K562 (cell line): ENCODE measurements around the gene VPS45. TPM values are rescaled to one million over a fixed set of nuclear protein-coding genes. Genes with fewer than 3 reads are reported as not detected.
A peak's percentile ranks its signal among the peaks of the same experiment; 100 is the strongest.

Experiments used
- ATAC-seq: fragments of 200-7000 bp; cut with Tn5 transposase; 3 replicates; pipeline ENCODE4 v1.9.1; 2020; ENCODE audit warnings: moderate library complexity
- BruUV-seq: library from RNA; stranded (reverse); fragments of 400-500 nt; replicated peaks from 2 replicates; lab custom pipeline; 2021; lab: Mats Ljungman, UMichigan
- CTCF ChIA-PET: fragments of 300-600 bp; formaldehyde crosslinking; extraction: SDS; loops from one replicate; lab custom pipeline; 2021; ENCODE audit warnings: low intra/inter-chr PET ratio; lab: Yijun Ruan, JAX
- POLR2A ChIA-PET: fragments of 300-600, 350-650 bp; sonication (Branson Sonifier 250); formaldehyde crosslinking; extraction: SDS; loops from one replicate; lab custom pipeline; 2021; ENCODE audit warnings: antibody characterized with exemption, inconsistent platforms; lab: Yijun Ruan, JAX
- DNase-seq, 4 experiments: peaks; one replicate each; pipeline versions ENCODE4 v3.0.0 to v3.0.0-alpha.2; 2011 to 2018; ENCODE audit warnings: low spot score in 3 of 4, mixed read lengths in 3 of 4; ENCODE audit errors: extremely low read depth in 1 of 4
- FAIRE-seq: peaks from 2 replicates; lab custom pipeline; 2011; peaks lifted over from hg19 to GRCh38; lab: Jason Lieb, UNC
- H2AFZ ChIP-seq: 2 replicates; pipeline ENCODE4 v1.6.0; 2011; ENCODE audit warnings: low read depth, low read length, control low read depth, inconsistent platforms
- H3K27ac ChIP-seq: fragments of 200-600 bp; 3 replicates; pipeline ENCODE4 v1.8.0; 2011; ENCODE audit warnings: low read depth, mild to moderate bottlenecking, control low read depth, inconsistent platforms, low read length, moderate library complexity, mixed read lengths; ENCODE audit errors: extremely low read depth
- H3K27me3 ChIP-seq, 2 experiments: fragments of 300-600 bp in 1 of 2; 2 replicates in 1 of 2; 3 replicates in 1 of 2; pipeline versions ENCODE4 v1.6.0 to v1.8.0; 2011; ENCODE audit warnings: inconsistent platforms in 2 of 2, low read length in 2 of 2, mild to moderate bottlenecking in 1 of 2, mixed read lengths in 1 of 2, moderate library complexity in 1 of 2; ENCODE audit not compliant: control insufficient read depth in 2 of 2, insufficient read depth in 2 of 2
- H3K36me3 ChIP-seq: fragments of 300-600 bp; 3 replicates; pipeline ENCODE4 v1.8.0; 2011; ENCODE audit warnings: mild to moderate bottlenecking, low read length, inconsistent platforms; ENCODE audit not compliant: control insufficient read depth, insufficient read depth
- H3K4me1 ChIP-seq, 2 experiments: fragments of 200-600 bp in 1 of 2; replicated peaks in 1 of 2; 2 replicates in 1 of 2; 3 replicates in 1 of 2; pipeline versions ENCODE4 v1.5.1 to v1.8.0; 2011; ENCODE audit warnings: inconsistent platforms in 2 of 2, low read length in 2 of 2, mild to moderate bottlenecking in 1 of 2, mixed read lengths in 1 of 2, moderate library complexity in 1 of 2; ENCODE audit not compliant: control insufficient read depth in 2 of 2, insufficient read depth in 2 of 2
- H3K4me2 ChIP-seq: 2 replicates; pipeline ENCODE4 v1.6.1; 2011; ENCODE audit warnings: low read length, control low read depth, inconsistent platforms, mixed read lengths; ENCODE audit not compliant: insufficient read depth
- H3K4me3 ChIP-seq: fragments of 200-600 bp; sonication (generic), shearing (Covaris generic); 2 replicates; pipeline ENCODE4 v1.5.1; 2016; ENCODE audit warnings: control low read depth, inconsistent platforms
- H3K79me2 ChIP-seq: fragments of 200-600 bp; 3 replicates; pipeline ENCODE4 v1.8.0; 2011; ENCODE audit warnings: low read length, inconsistent platforms; ENCODE audit not compliant: control insufficient read depth, insufficient read depth
- H3K9ac ChIP-seq, 2 experiments: 2 replicates each; pipeline versions ENCODE4 v1.6.0 to v1.6.1; 2011; ENCODE audit warnings: low read depth in 2 of 2, low read length in 2 of 2, control low read depth in 1 of 2, inconsistent platforms in 1 of 2, mild to moderate bottlenecking in 1 of 2, mixed read lengths in 1 of 2; ENCODE audit not compliant: insufficient read depth in 1 of 2
- H3K9me1 ChIP-seq: one replicate; pipeline ENCODE4 v1.6.0; 2011; ENCODE audit warnings: inconsistent platforms, mild to moderate bottlenecking, low read length, moderate library complexity; ENCODE audit not compliant: control insufficient read depth, insufficient read depth
- H3K9me3 ChIP-seq: replicated peaks from 2 replicates; pipeline ENCODE4 v1.5.1; 2011; ENCODE audit warnings: low read depth, low read length, inconsistent platforms; ENCODE audit not compliant: control insufficient read depth, insufficient read depth
- H4K20me1 ChIP-seq: replicated peaks from 2 replicates; pipeline ENCODE4 v1.6.1; 2011; ENCODE audit warnings: low read length, inconsistent platforms, mixed read lengths; ENCODE audit not compliant: control insufficient read depth, insufficient read depth
- BCOR ChIP-seq: fragments of 450-650 bp; IDR thresholded peaks from 2 replicates; pipeline ENCODE4 v1.6.1; 2016
- CBFA2T3 ChIP-seq: fragments of 450-650 bp; IDR thresholded peaks from 2 replicates; pipeline ENCODE4 v1.6.1; 2017
- ELF1 ChIP-seq: fragments of 200-800 bp; sonication (Bioruptor generic); IDR thresholded peaks from 2 replicates; pipeline ENCODE4 v1.6.1; 2016; ENCODE audit warnings: missing genetic modification characterization, missing compliant biosample characterization
- HDAC1 ChIP-seq, 2 experiments: fragments of 450-650 bp; IDR thresholded peaks; 2 replicates each; pipeline ENCODE4 v1.6.1; 2016 to 2017; ENCODE audit warnings: inconsistent platforms in 1 of 2, mild to moderate bottlenecking in 1 of 2, moderate library complexity in 1 of 2
- HDAC6 ChIP-seq: IDR thresholded peaks from 2 replicates; pipeline ENCODE4 v1.6.1; 2012; ENCODE audit warnings: low read depth, mild to moderate bottlenecking, control low read depth, inconsistent platforms, low read length, moderate library complexity
- IRF2 ChIP-seq: sonication (generic); formaldehyde crosslinking; IDR thresholded peaks from 2 replicates; pipeline ENCODE4 v1.8.1; 2022; ENCODE audit warnings: mild to moderate bottlenecking, missing genetic modification reagents
- NCOA2 ChIP-seq, 2 experiments: fragments of 450-650 bp; IDR thresholded peaks; 2 replicates each; pipeline ENCODE4 v1.6.1; 2018; ENCODE audit warnings: mild to moderate bottlenecking in 2 of 2, moderate library complexity in 1 of 2; ENCODE audit not compliant: partially characterized antibody in 2 of 2
- SMARCA4 ChIP-seq: fragments of 450-650 bp; IDR thresholded peaks from 2 replicates; pipeline ENCODE4 v1.6.1; 2016
- SMARCE1 ChIP-seq: fragments of 450-650 bp; IDR thresholded peaks from 2 replicates; pipeline ENCODE4 v1.7.1; 2016; ENCODE audit warnings: mild to moderate bottlenecking
- SPI1 ChIP-seq: IDR thresholded peaks from 2 replicates; pipeline ENCODE4 v1.6.1; 2011; ENCODE audit warnings: low read depth, low read length, control low read depth, borderline replicate concordance
- SRSF3 ChIP-seq: fragments of 200-400 bp; formaldehyde crosslinking; IDR thresholded peaks from 2 replicates; pipeline ENCODE4 v1.6.1; 2016; ENCODE audit warnings: mild to moderate bottlenecking, low read length, moderate library complexity; ENCODE audit not compliant: insufficient read depth
- STAG1 ChIP-seq: sonication (generic); formaldehyde crosslinking; IDR thresholded peaks from 2 replicates; pipeline ENCODE4 v1.5.0; 2020; ENCODE audit warnings: missing genetic modification reagents, borderline replicate concordance
- ZNF146 ChIP-seq: IDR thresholded peaks from one replicate; pipeline ENCODE4 v1.6.1; 2018; ENCODE audit warnings: missing compliant biosample characterization; ENCODE audit not compliant: unreplicated experiment
- ZNF3 ChIP-seq: fragments of 250-450 bp; sonication (Bioruptor Pico); IDR thresholded peaks from 2 replicates; pipeline ENCODE4 v1.5.0; 2021; ENCODE audit warnings: mild to moderate bottlenecking, moderate library complexity
- WGBS: fragments of 100-300 bp; shearing (Covaris generic); methylation state at CpG from one replicate; pipeline ENCODE4 v1.1.6; 2016; ENCODE audit warnings: low coverage, mixed read lengths; ENCODE audit not compliant: insufficient coverage; ENCODE audit errors: missing lambda C conversion rate; 5-methylcytosine and 5-hydroxymethylcytosine counted together
- in situ Hi-C: fragments of 300-500 bp; cut with MboI; formaldehyde crosslinking; loops from 4 replicates; pipeline ENCODE4 v1.15.0; 2018; ENCODE audit warnings: inconsistent platforms, mixed read lengths
- intact Hi-C: fragments of 100-400 bp; cut with micrococcal nuclease; formaldehyde crosslinking; loops from 2 replicates; pipeline ENCODE4 v1.14.2; 2022
- polyA plus RNA-seq, 8 experiments: library from polyadenylated mRNA; depleted of rRNA in 4 of 8; stranded (reverse) in 5 of 8; unstranded in 3 of 8; fragments of >200 nt; fragmentation: Nextera tagmentation in 2 of 8; fragmentation: Illumina TruSeq in 1 of 8; extraction: Ambion mirVana in 2 of 8; extraction: Trizol in 1 of 8; gene quantifications; 2 replicates each; pipeline versions ENCODE4 v1.2.1 to v1.2.3, GENCODE V29; 2011 to 2014; ENCODE audit warnings: inconsistent platforms in 1 of 8, missing spikeins in 1 of 8
- total RNA-seq, 7 experiments: library from RNA; depleted of rRNA in 6 of 7; stranded (reverse); fragments of >200 nt in 6 of 7; fragmentation: Illumina TruSeq in 2 of 7; extraction: Trizol in 2 of 7; gene quantifications; 2 replicates each; pipeline versions ENCODE4 v1.2.1 to v1.2.3, GENCODE V29; 2011 to 2021; ENCODE audit warnings: low replicate concordance in 1 of 7
- TF ChIP-seq, protein P1 (sequence below), 3 experiments: fragments of 200-800 bp in 1 of 3; sonication (Bioruptor generic) in 1 of 3; sonication (generic) in 1 of 3; formaldehyde crosslinking in 1 of 3; IDR thresholded peaks; 2 replicates each; pipeline versions ENCODE4 v1.6.1 to v1.8.0; 2016 to 2022; ENCODE audit warnings: mild to moderate bottlenecking in 2 of 3, missing compliant biosample characterization in 2 of 3, missing genetic modification characterization in 2 of 3, missing genetic modification reagents in 1 of 3
- TF ChIP-seq, protein P2 (sequence below): fragments of 450-650 bp; IDR thresholded peaks from 2 replicates; pipeline ENCODE4 v1.6.1; 2016; ENCODE audit warnings: borderline replicate concordance
- TF ChIP-seq, protein P3 (sequence below): fragments of 450-650 bp; formaldehyde crosslinking; conservative IDR thresholded peaks from 2 replicates; pipeline ENCODE4 v1.4.0; 2022; ENCODE audit warnings: mild to moderate bottlenecking, missing genetic modification characterization
- TF ChIP-seq, protein P4 (sequence below): fragments of 250-450 bp; sonication (Bioruptor Pico); IDR thresholded peaks from 2 replicates; pipeline ENCODE4 v1.6.1; 2021; ENCODE audit warnings: mild to moderate bottlenecking

Gene VPS45
- total and polyA plus RNA-seq, 9 of the 15 experiments (the other 6 are each of a cell fraction or from before 2014, with no cell fraction given): 17.9 to 48.2 (median 34.4) TPM

DNA sequence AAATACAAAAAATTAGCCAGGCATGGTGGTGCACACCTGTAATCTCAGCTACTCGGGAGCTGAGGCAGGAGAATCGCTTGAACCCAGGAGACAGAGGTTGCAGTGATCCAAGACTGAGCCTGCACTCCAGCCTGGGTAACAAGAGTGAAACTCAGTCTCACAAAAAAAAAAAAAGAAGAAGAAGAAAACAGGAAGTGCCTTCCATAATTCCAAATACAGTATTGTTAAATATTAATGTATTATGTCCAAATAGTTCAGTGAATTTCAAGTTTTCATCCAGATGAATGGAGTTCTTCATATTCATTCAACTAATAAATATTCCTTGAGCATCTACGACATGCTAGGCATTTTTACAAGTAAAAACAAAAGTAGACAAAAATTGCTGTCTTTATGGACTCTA lies 115.5 kb downstream of the VPS45 start:
- Histone ChIP-seq H3K27me3 (no peaks in the 10 kb centered on the region), H3K36me3 (no peaks in the 10 kb centered on the region), H2AFZ (no peak overlapping the region), H4K20me1 (no peaks in the 10 kb centered on the region), H3K4me2 (no peak overlapping the region), H3K9me3 (no peaks in the 10 kb centered on the region), H3K9ac (no peak overlapping the region), H3K4me3 (no peak overlapping the region), H3K4me1 (peaks cover 4 to 12% of the 10 kb centered on the region in 2 experiments; a peak in 4 of 5 replicates), H3K9me1 (no peaks in the 10 kb centered on the region), H3K27ac (no peak overlapping the region), H3K79me2 (no peaks in the 10 kb centered on the region)
- ChIA-PET POLR2A (no interaction called here), CTCF (no interaction called here)
- WGBS: 52% methylated on average over 3 of the region's 3 CpGs
- TF ChIP-seq ELF1 (tag): 0 out of 2 replicates have a peak, but pooled peaks have one; percentile 28
- TF ChIP-seq, protein P1, sequence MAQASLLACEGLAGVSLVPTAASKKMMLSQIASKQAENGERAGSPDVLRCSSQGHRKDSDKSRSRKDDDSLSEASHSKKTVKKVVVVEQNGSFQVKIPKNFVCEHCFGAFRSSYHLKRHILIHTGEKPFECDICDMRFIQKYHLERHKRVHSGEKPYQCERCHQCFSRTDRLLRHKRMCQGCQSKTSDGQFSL (CRISPR knock-in tag; IDR thresholded peaks at IDR 0.05): no peak
- TF ChIP-seq, protein P1 (tag; IDR thresholded peaks at IDR 0.05): no peak
- TF ChIP-seq ZNF146 (CRISPR knock-in tag): no peak
- TF ChIP-seq, protein P2, sequence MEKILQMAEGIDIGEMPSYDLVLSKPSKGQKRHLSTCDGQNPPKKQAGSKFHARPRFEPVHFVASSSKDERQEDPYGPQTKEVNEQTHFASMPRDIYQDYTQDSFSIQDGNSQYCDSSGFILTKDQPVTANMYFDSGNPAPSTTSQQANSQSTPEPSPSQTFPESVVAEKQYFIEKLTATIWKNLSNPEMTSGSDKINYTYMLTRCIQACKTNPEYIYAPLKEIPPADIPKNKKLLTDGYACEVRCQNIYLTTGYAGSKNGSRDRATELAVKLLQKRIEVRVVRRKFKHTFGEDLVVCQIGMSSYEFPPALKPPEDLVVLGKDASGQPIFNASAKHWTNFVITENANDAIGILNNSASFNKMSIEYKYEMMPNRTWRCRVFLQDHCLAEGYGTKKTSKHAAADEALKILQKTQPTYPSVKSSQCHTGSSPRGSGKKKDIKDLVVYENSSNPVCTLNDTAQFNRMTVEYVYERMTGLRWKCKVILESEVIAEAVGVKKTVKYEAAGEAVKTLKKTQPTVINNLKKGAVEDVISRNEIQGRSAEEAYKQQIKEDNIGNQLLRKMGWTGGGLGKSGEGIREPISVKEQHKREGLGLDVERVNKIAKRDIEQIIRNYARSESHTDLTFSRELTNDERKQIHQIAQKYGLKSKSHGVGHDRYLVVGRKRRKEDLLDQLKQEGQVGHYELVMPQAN: no peak
- peak; percentile 77 for TF ChIP-seq SPI1
- no peak for TF ChIP-seq SMARCE1
- TF ChIP-seq SRSF3: no peak
- peak; percentile 81 for TF ChIP-seq ZNF3 (CRISPR knock-in tag)
- no peak for TF ChIP-seq SMARCA4
- TF ChIP-seq NCOA2 (IDR thresholded peaks at IDR 0.05; ENCODE audit: partially characterized antibody in 2 of 2): no peak
- no peak for TF ChIP-seq HDAC1 (IDR thresholded peaks at IDR 0.05)
- peak; percentile 19; the same call in 1 of the 2 replicates for TF ChIP-seq BCOR
- TF ChIP-seq CBFA2T3: no peak
- no peak for TF ChIP-seq IRF2 (CRISPR knock-in tag)
- TF ChIP-seq, protein P3, sequence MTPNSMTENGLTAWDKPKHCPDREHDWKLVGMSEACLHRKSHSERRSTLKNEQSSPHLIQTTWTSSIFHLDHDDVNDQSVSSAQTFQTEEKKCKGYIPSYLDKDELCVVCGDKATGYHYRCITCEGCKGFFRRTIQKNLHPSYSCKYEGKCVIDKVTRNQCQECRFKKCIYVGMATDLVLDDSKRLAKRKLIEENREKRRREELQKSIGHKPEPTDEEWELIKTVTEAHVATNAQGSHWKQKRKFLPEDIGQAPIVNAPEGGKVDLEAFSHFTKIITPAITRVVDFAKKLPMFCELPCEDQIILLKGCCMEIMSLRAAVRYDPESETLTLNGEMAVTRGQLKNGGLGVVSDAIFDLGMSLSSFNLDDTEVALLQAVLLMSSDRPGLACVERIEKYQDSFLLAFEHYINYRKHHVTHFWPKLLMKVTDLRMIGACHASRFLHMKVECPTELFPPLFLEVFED: no peak
- TF ChIP-seq, protein P4, sequence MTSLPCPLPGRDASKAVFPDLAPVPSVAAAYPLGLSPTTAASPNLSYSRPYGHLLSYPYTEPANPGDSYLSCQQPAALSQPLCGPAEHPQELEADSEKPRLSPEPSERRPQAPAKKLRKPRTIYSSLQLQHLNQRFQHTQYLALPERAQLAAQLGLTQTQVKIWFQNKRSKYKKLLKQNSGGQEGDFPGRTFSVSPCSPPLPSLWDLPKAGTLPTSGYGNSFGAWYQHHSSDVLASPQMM (CRISPR knock-in tag): no peak
- TF ChIP-seq HDAC6: no peak
- TF ChIP-seq STAG1: no peak
- ATAC-seq (no peak), DNase-seq (no peak), FAIRE-seq (no peak)
- intact Hi-C loops: no loop called here
- BruUV-seq: no TSS peak
- in situ Hi-C loops: no loop called here
